ENCODE measurements around the gene WBP1.

GRCh38 chr2:74418312-74418711, 39.9 kb upstream of the WBP1 start:
- TF ChIP-seq OSR1 (CRISPR knock-in tag; IDR thresholded peaks at IDR 0.05) (no peak), RARB (CRISPR knock-in tag; IDR thresholded peaks at IDR 0.05) (no peak)
- TF ChIP-seq, protein P1, sequence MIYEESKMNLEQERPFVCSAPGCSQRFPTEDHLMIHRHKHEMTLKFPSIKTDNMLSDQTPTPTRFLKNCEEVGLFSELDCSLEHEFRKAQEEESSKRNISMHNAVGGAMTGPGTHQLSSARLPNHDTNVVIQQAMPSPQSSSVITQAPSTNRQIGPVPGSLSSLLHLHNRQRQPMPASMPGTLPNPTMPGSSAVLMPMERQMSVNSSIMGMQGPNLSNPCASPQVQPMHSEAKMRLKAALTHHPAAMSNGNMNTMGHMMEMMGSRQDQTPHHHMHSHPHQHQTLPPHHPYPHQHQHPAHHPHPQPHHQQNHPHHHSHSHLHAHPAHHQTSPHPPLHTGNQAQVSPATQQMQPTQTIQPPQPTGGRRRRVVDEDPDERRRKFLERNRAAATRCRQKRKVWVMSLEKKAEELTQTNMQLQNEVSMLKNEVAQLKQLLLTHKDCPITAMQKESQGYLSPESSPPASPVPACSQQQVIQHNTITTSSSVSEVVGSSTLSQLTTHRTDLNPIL (CRISPR knock-in tag; IDR thresholded peaks at IDR 0.05; ENCODE audit: low read depth) = no peak
